ENCODE results near the gene EPHX1. TPM values are rescaled to one million over a fixed set of nuclear protein-coding genes. Genes with fewer than 3 reads are reported as not detected.
A peak's percentile ranks its signal among the peaks of the same experiment; 100 is the strongest.

Gene EPHX1
- total RNA-seq, 4 donors from 2014 or later, result 59.0 to 136 (median 85.6) TPM

DNA sequence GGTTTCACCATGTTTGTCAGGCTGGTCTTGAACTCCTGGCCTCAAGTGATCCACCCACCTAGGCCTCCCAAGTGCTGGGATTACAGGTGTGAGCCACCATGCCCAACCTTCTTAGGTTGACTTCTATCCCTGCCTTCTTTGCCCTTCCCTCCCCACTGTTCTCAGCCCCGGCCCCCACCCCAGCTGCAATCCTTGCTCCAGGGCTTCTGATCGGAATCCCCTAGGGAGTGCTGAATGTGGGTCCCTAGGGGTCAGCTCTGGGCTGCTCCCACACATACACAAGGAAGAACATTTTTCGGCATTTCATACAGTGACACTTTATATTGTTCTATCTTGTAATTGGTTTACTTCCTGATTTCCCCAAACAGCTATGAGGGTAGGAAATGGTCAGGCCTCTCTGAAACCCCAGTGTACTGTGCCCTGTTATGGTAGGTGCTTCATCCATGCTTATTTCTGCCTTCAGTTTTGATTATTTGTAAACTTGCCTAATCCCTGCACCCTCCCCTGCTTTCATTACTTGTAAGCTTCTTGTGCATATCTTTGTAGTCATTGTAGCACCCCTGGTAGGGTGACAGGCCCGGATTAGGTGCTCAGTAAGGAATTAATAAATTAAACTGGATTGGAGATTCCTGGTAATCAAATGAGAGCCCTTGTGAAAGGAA lies 38.1 kb upstream of the EPHX1 start:
- Histone ChIP-seq H3K27ac (replicated peaks in 1 of 4) (peak overlapping the region; percentile 69 to 74 (median 72)), H3K4me3 (no peak overlapping the region), H3K27me3 (no peaks in the 10 kb centered on the region), H3K36me3 (no peaks in the 10 kb centered on the region), H3K4me1 (peaks cover 46 to 57% (median 51%) of the 10 kb centered on the region in 4 donors), H3K9me3 (no peaks in the 10 kb centered on the region)
- TF ChIP-seq POLR2A (IDR thresholded peaks at IDR 0.05; ENCODE audit: low read depth), result no peak
- no peak for TF ChIP-seq EP300 (IDR thresholded peaks at IDR 0.05)
- TF ChIP-seq, protein P1, sequence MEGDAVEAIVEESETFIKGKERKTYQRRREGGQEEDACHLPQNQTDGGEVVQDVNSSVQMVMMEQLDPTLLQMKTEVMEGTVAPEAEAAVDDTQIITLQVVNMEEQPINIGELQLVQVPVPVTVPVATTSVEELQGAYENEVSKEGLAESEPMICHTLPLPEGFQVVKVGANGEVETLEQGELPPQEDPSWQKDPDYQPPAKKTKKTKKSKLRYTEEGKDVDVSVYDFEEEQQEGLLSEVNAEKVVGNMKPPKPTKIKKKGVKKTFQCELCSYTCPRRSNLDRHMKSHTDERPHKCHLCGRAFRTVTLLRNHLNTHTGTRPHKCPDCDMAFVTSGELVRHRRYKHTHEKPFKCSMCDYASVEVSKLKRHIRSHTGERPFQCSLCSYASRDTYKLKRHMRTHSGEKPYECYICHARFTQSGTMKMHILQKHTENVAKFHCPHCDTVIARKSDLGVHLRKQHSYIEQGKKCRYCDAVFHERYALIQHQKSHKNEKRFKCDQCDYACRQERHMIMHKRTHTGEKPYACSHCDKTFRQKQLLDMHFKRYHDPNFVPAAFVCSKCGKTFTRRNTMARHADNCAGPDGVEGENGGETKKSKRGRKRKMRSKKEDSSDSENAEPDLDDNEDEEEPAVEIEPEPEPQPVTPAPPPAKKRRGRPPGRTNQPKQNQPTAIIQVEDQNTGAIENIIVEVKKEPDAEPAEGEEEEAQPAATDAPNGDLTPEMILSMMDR (IDR thresholded peaks at IDR 0.05), result no peak
- TF ChIP-seq POLR2AphosphoS5 (IDR thresholded peaks at IDR 0.05), result no peak
- intact Hi-C loops (cut with DNase I), result loop anchor here (2.0 to 5.0 kb wide), 5 partner anchors 75 to 297 kb away; partner anchors contain the start of gene ENAH
- DNase-seq (ENCODE audit: extremely low spot score), result no peak
- WGBS, result 61% methylated on average over 4 of the region's 4 CpGs

- Histone ChIP-seq H3K27me3 (no peaks in the 10 kb centered on the region), H3K27ac (replicated peaks in 1 of 4) (peak overlapping the region; percentile 69 to 74 (median 72)), H3K4me3 (no peak overlapping the region), H3K36me3 (no peaks in the 10 kb centered on the region), H3K9me3 (no peaks in the 10 kb centered on the region), H3K4me1 (peaks cover 46 to 56% (median 51%) of the 10 kb centered on the region in 4 donors)
- intact Hi-C loops (cut with DNase I), result loop anchor here (2.0 to 5.0 kb wide), 5 partner anchors 74 to 298 kb away; partner anchors contain the start of gene ENAH
- DNase-seq (ENCODE audit: extremely low spot score), result no peak
- TF ChIP-seq EP300 (IDR thresholded peaks at IDR 0.05) (no peak), POLR2AphosphoS5 (IDR thresholded peaks at IDR 0.05) (peak; percentile 53 to 64)
- TF ChIP-seq, protein P1 (IDR thresholded peaks at IDR 0.05), result peak; percentile 85 to 92 (median 89)
- WGBS, result 21% methylated on average over 5 of the region's 5 CpGs
Observed at GRCh38 chr1:225772323-225772768, 37.6 kb upstream of the EPHX1 start.

GRCh38 chr1:225772848-225773247 lies 37.1 kb upstream of the EPHX1 start:
- TF ChIP-seq POLR2A (IDR thresholded peaks at IDR 0.05; ENCODE audit: low read depth) (no peak), EP300 (IDR thresholded peaks at IDR 0.05) (no peak), POLR2AphosphoS5 (IDR thresholded peaks at IDR 0.05) (no peak)
- TF ChIP-seq, protein P1 (IDR thresholded peaks at IDR 0.05), result no peak
- peak overlapping the region; percentile 69 to 74 (median 72) for H3K27ac ChIP-seq (replicated peaks in 1 of 4)
- H3K4me1 ChIP-seq, result peaks cover 41 to 51% (median 46%) of the 10 kb centered on the region in 4 donors
- H3K36me3 ChIP-seq, result no peaks in the 10 kb centered on the region
- no peak overlapping the region for H3K4me3 ChIP-seq
- no peaks in the 10 kb centered on the region for H3K9me3 ChIP-seq
- DNase-seq (ENCODE audit: extremely low spot score), result no peak
- no peaks in the 10 kb centered on the region for H3K27me3 ChIP-seq
- 74% methylated on average over 4 of the region's 4 CpGs for WGBS
- intact Hi-C loops (cut with DNase I), result loop anchor here (2.0 to 5.0 kb wide), 5 partner anchors 74 to 298 kb away; partner anchors contain the start of gene ENAH

DNA sequence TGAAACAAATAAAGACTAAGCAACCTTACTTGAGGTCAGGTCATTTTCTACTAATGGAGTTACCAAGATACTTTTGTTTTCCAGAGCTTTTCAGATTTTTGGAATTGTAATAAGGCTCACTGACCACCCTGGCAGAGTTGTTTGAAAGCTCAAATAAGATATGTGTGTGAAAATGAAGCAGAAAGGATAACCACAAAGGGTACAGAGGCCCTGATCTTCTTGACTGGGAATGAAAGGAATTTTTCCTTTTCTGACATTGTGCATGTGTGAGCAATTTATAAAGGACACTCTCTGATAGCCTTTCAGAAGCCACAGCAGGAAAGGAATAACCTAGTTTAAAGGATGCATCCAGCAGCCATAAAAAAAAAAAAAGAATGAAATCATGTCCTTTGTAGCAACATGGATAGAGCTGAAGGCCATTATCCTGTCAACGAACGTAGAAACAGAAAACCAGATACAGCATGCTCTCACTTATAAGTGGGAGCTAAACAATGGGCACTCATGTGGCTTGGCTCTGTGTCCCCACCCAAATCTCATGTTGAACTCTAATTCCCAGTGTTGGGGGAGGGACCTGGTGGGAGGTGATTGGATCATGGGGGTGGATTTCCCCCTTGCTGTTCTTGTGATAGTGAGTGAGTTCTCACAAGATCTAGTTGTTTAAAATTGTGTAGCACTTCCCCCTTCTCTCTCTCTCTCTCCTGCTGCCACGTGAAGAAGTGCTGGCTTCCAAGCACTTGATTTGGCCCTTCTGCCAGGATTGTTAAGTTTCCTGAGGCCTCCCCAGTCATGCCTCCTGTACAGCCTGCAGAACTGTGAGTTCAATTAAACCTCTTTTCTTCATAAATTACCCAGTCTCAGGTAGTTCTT lies 35.4 kb upstream of the EPHX1 start:
- H3K4me1 ChIP-seq, result peaks cover 37 to 53% (median 48%) of the 10 kb centered on the region in 4 donors

More for the DNA sequence above, 35.4 kb upstream of the EPHX1 start:
- no peaks in the 10 kb centered on the region for H3K36me3 ChIP-seq
- no peaks in the 10 kb centered on the region for H3K27me3 ChIP-seq
- TF ChIP-seq POLR2A (IDR thresholded peaks at IDR 0.05; ENCODE audit: low read depth) (no peak), EP300 (IDR thresholded peaks at IDR 0.05) (no peak), POLR2AphosphoS5 (IDR thresholded peaks at IDR 0.05) (no peak)
- TF ChIP-seq, protein P1 (IDR thresholded peaks at IDR 0.05), result no peak
- H3K9me3 ChIP-seq, result no peaks in the 10 kb centered on the region
- 69% methylated on average over 2 of the region's 3 CpGs for WGBS
- intact Hi-C loops (cut with DNase I), result loop anchor here (5.0 kb wide), 4 partner anchors 122 to 222 kb away; partner anchors contain the start of gene ENAH
- DNase-seq (ENCODE audit: extremely low spot score), result no peak
- no peak overlapping the region for H3K4me3 ChIP-seq
- peak overlapping the region in 1 of 4 donors; percentile 0 for H3K27ac ChIP-seq (replicated peaks in 1 of 4)
